HepG2 (cell line): ENCODE data around the gene ZFAND6. TPM values are rescaled to one million over a fixed set of nuclear protein-coding genes. Genes with fewer than 3 reads are reported as not detected.

Experiments used
- ATAC-seq: fragments of 200-7000 bp; cut with Tn5 transposase; 3 replicates; pipeline ENCODE4 v1.9.1; 2020; ENCODE audit warnings: mild to moderate bottlenecking, moderate library complexity
- BruUV-seq: library from RNA; stranded (reverse); fragments of 400-500 nt; replicated peaks from 2 replicates; lab custom pipeline; 2021; lab: Mats Ljungman, UMichigan
- CTCF ChIA-PET: fragments of 300-600 bp; formaldehyde crosslinking; extraction: SDS; loops from one replicate; lab custom pipeline; 2021; ENCODE audit warnings: low total read pairs, inconsistent platforms, low intra/inter-chr PET ratio; lab: Yijun Ruan, JAX
- POLR2A ChIA-PET: fragments of 350-600 bp; sonication (Branson Sonifier 250); formaldehyde crosslinking; loops from one replicate; lab custom pipeline; 2020; ENCODE audit warnings: antibody characterized with exemption, inconsistent platforms; lab: Yijun Ruan, JAX
- DNase-seq: peaks from one replicate; pipeline ENCODE4 v3.0.0-alpha.2; 2015; ENCODE audit warnings: low spot score
- FAIRE-seq: peaks from 3 replicates; lab custom pipeline; 2011; peaks lifted over from hg19 to GRCh38; lab: Jason Lieb, UNC
- H2AFZ ChIP-seq: one replicate; pipeline ENCODE4 v1.6.1; 2011; ENCODE audit warnings: low read length, inconsistent platforms
- H3K27ac ChIP-seq: fragments of 300-600 bp; 3 replicates; pipeline ENCODE4 v1.8.0; 2011; ENCODE audit warnings: mixed run types, mild to moderate bottlenecking, mixed read lengths, low read length, inconsistent platforms; ENCODE audit not compliant: insufficient read depth; ENCODE audit errors: extremely low read length
- H3K27me3 ChIP-seq, 2 experiments: fragments of 200-600 bp in 1 of 2; 2 replicates in 1 of 2; 3 replicates in 1 of 2; pipeline versions ENCODE4 v1.6.0 to v1.8.0; 2011; ENCODE audit warnings: low read length in 2 of 2, mild to moderate bottlenecking in 2 of 2, moderate library complexity in 2 of 2, inconsistent platforms in 1 of 2; ENCODE audit not compliant: insufficient read depth in 2 of 2, control insufficient read depth in 1 of 2
- H3K36me3 ChIP-seq, 2 experiments: fragments of 200-600 bp in 1 of 2; replicated peaks in 1 of 2; 2 replicates in 1 of 2; 3 replicates in 1 of 2; pipeline versions ENCODE4 v1.5.1 to v1.8.0; 2011; ENCODE audit warnings: low read length in 2 of 2, inconsistent platforms in 1 of 2; ENCODE audit not compliant: insufficient read depth in 2 of 2, control insufficient read depth in 1 of 2
- H3K4me1 ChIP-seq: 2 replicates; pipeline ENCODE4 v1.5.1; 2012; ENCODE audit warnings: low read length, inconsistent platforms; ENCODE audit not compliant: insufficient read depth
- H3K4me2 ChIP-seq: 2 replicates; pipeline ENCODE4 v1.6.0; 2011; ENCODE audit warnings: low read depth, low read length, inconsistent platforms
- H3K4me3 ChIP-seq, 3 experiments: fragments of 200-600 bp in 1 of 3; sonication (generic), shearing (Covaris generic) in 1 of 3; replicated peaks in 1 of 3; 2 replicates each; pipeline ENCODE4 v1.5.1; 2011 to 2016; ENCODE audit warnings: low read length in 3 of 3, inconsistent platforms in 2 of 3, low read depth in 2 of 3, mild to moderate bottlenecking in 2 of 3, control low read depth in 1 of 3, mixed read lengths in 1 of 3; ENCODE audit not compliant: insufficient read depth in 1 of 3
- H3K79me2 ChIP-seq: one replicate; pipeline ENCODE4 v1.6.1; 2011; ENCODE audit warnings: low read length, inconsistent platforms; ENCODE audit not compliant: insufficient read depth
- H3K9ac ChIP-seq: 2 replicates; pipeline ENCODE4 v1.6.0; 2011; ENCODE audit warnings: mild to moderate bottlenecking, low read depth, low read length, inconsistent platforms; ENCODE audit not compliant: insufficient read depth
- H3K9me3 ChIP-seq: 2 replicates; pipeline ENCODE4 v1.5.1; 2012; ENCODE audit warnings: mild to moderate bottlenecking, low read length
- H4K20me1 ChIP-seq: 2 replicates; pipeline ENCODE4 v1.6.0; 2011; ENCODE audit warnings: inconsistent platforms, mild to moderate bottlenecking, low read length, moderate library complexity; ENCODE audit not compliant: insufficient read depth
- DPF2 ChIP-seq: sonication (generic); formaldehyde crosslinking; IDR thresholded peaks from 2 replicates; pipeline ENCODE4 v1.4.0; 2020; ENCODE audit warnings: mild to moderate bottlenecking, low read depth, missing genetic modification reagents, borderline replicate concordance
- HMGA1 ChIP-seq: sonication (generic); formaldehyde crosslinking; conservative IDR thresholded peaks from 2 replicates; pipeline ENCODE4 v1.4.0; 2020; ENCODE audit warnings: missing genetic modification reagents
- NPAS2 ChIP-seq: sonication (generic); formaldehyde crosslinking; IDR thresholded peaks from 2 replicates; pipeline ENCODE4 v1.8.0; 2022; ENCODE audit warnings: mild to moderate bottlenecking, missing genetic modification reagents, borderline replicate concordance
- SPEN ChIP-seq: sonication (generic); formaldehyde crosslinking; IDR thresholded peaks from 2 replicates; pipeline ENCODE4 v1.5.1; 2020; ENCODE audit warnings: low read depth, mild to moderate bottlenecking, missing genetic modification reagents
- TRIM24 ChIP-seq: sonication (generic); formaldehyde crosslinking; IDR thresholded peaks from 2 replicates; pipeline ENCODE4 v1.8.0; 2022; ENCODE audit warnings: mild to moderate bottlenecking, missing genetic modification reagents
- ZFP90 ChIP-seq: sonication (generic); formaldehyde crosslinking; IDR thresholded peaks from 2 replicates; pipeline ENCODE4 v1.8.0; 2022; ENCODE audit warnings: missing genetic modification reagents, mild to moderate bottlenecking, inconsistent platforms, borderline replicate concordance
- ZNF160 ChIP-seq: sonication (generic); formaldehyde crosslinking; IDR thresholded peaks from 2 replicates; pipeline ENCODE4 v1.8.0; 2022; ENCODE audit warnings: mild to moderate bottlenecking, inconsistent platforms, missing genetic modification reagents
- ZNF251 ChIP-seq: sonication (generic); formaldehyde crosslinking; IDR thresholded peaks from 2 replicates; pipeline ENCODE4 v1.9.0; 2021; ENCODE audit warnings: mild to moderate bottlenecking, missing genetic modification reagents
- ZNF263 ChIP-seq: sonication (generic); formaldehyde crosslinking; IDR thresholded peaks from 2 replicates; pipeline ENCODE4 v1.4.0; 2020; ENCODE audit warnings: missing genetic modification reagents
- ZNF720 ChIP-seq: sonication (generic); formaldehyde crosslinking; IDR thresholded peaks from 2 replicates; pipeline ENCODE4 v1.4.0; 2020; ENCODE audit warnings: missing genetic modification reagents
- ZSCAN31 ChIP-seq: sonication (generic); formaldehyde crosslinking; IDR thresholded peaks from 2 replicates; pipeline ENCODE4 v1.5.0; 2020; ENCODE audit warnings: low read depth, mild to moderate bottlenecking, missing genetic modification reagents
- WGBS: methylation state at CpG from one replicate; pipeline ENCODE4 v1.1.6; 2017; ENCODE audit warnings: low lambda C conversion rate; 5-methylcytosine and 5-hydroxymethylcytosine counted together
- in situ Hi-C: cut with HindIII; loops from 2 replicates; pipeline ENCODE4 v1.10.0; 2017; ENCODE audit warnings: low pct_unique_long_range_greater_than_20kb; ENCODE audit not compliant: extremely low pct_ligation_motif_present
- intact Hi-C: fragments of 100-400 bp; cut with micrococcal nuclease; formaldehyde crosslinking; loops from one replicate; pipeline ENCODE4 v1.10.0; 2022; ENCODE audit not compliant: unreplicated experiment
- polyA plus RNA-seq, 8 experiments: library from polyadenylated mRNA; depleted of rRNA in 3 of 8; stranded (reverse) in 7 of 8; unstranded in 1 of 8; fragments of >200 nt; fragmentation: Illumina TruSeq in 4 of 8; extraction: Trizol in 4 of 8; gene quantifications; 2 replicates each; pipeline versions ENCODE4 v1.2.1 to v1.2.3, GENCODE V29; 2011 to 2016; ENCODE audit warnings: low read depth in 4 of 8, missing spikeins in 1 of 8, mixed read lengths in 1 of 8; ENCODE audit not compliant: insufficient read depth in 1 of 8
- total RNA-seq, 5 experiments: library from RNA; depleted of rRNA; stranded (reverse); fragments of >200 nt; fragmentation: Illumina TruSeq; extraction: Trizol; gene quantifications; 2 replicates each; pipeline ENCODE4 v1.2.3, GENCODE V29; 2016; ENCODE audit warnings: low read depth in 1 of 5
- TF ChIP-seq, protein P1 (sequence below): sonication (generic); formaldehyde crosslinking; IDR thresholded peaks from 2 replicates; pipeline ENCODE4 v1.9.0; 2022; ENCODE audit warnings: missing genetic modification reagents, mild to moderate bottlenecking, borderline replicate concordance
- TF ChIP-seq, protein P2 (sequence below): sonication (generic); formaldehyde crosslinking; IDR thresholded peaks from 2 replicates; pipeline ENCODE4 v1.8.0; 2022; ENCODE audit warnings: mild to moderate bottlenecking, missing genetic modification reagents, moderate library complexity
- TF ChIP-seq, protein P3 (sequence below): conservative IDR thresholded peaks from 2 replicates; pipeline ENCODE4 v1.6.1; 2018; ENCODE audit warnings: missing genetic modification reagents
- TF ChIP-seq, protein P4 (sequence below): sonication (generic); formaldehyde crosslinking; IDR thresholded peaks from 2 replicates; pipeline ENCODE4 v1.5.0; 2020; ENCODE audit warnings: missing genetic modification reagents

Gene ZFAND6
- total and polyA plus RNA-seq, 2 of the 13 experiments (the other 11 are each of a cell fraction or from before 2014, with no cell fraction given) = 84.2 to 115 TPM

DNA sequence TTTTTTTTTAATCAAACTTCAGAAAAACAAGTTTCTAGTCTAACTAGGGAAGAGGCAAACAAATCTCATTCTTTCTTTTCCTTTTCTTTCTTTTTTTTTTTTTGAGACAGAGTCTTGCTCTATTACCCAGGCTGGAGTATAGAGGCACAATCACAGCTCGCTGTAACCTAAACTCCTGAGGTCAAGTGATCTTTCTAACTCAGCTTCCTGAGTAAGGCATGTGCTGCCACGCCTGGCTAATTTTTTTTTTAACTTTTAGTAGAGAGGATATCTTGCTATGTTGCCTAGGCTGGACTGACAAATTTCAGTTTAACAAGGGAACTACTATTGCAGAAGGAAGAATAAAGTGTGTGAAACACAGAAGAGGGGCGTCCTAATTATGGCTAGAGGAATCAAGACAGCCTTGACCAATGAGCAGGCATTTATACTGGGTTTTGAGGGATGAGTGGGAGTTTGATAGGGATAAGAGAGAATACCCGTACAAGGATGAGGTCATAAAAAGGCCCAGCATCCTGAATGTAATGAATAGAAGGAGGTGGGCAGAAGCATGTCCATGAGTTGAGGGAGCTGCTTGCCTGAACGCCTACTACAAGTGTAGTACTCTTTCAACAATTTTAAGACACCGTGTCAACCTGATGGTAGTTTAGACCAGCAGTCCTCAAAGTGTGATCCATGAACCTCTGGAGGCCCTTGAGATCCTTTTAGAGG lies 6.7 kb upstream of the ZFAND6 start (continued):
- TF ChIP-seq, protein P1, sequence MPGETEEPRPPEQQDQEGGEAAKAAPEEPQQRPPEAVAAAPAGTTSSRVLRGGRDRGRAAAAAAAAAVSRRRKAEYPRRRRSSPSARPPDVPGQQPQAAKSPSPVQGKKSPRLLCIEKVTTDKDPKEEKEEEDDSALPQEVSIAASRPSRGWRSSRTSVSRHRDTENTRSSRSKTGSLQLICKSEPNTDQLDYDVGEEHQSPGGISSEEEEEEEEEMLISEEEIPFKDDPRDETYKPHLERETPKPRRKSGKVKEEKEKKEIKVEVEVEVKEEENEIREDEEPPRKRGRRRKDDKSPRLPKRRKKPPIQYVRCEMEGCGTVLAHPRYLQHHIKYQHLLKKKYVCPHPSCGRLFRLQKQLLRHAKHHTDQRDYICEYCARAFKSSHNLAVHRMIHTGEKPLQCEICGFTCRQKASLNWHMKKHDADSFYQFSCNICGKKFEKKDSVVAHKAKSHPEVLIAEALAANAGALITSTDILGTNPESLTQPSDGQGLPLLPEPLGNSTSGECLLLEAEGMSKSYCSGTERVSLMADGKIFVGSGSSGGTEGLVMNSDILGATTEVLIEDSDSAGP (CRISPR knock-in tag) = no peak
- no peak for TF ChIP-seq ZNF720 (CRISPR knock-in tag)

DNA sequence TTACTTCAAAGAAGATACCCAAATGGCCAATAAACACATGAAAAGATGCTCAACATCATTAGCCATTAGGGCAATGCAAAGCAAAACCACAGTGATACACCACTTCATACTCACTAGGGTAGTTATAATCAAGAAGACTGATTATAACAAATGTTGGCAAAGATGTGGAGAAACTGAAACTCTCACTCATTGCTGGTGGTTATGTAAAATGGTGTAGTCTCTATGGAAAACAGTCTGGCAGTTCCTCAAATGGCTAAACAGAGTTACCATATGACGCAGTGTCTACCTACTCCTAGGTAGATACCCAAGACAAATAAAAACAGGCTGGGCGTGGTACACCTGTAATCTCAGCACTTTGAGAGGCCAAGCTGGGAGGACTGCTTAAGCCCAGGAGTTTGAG lies 3.5 kb upstream of the ZFAND6 start:
- H3K4me1 ChIP-seq = peaks cover 26% of the 10 kb centered on the region
- FAIRE-seq = no peak
- H3K4me2 ChIP-seq = no peak overlapping the region
- intact Hi-C loops = loop anchor here (10.0 kb wide), 1 partner anchor 61 kb away; no protein-coding TSS in a partner anchor
- H3K27ac ChIP-seq = no peak overlapping the region
- CTCF ChIA-PET = no interaction called here
- no peak overlapping the region for H2AFZ ChIP-seq
- no peaks in the 10 kb centered on the region for H3K27me3 ChIP-seq
- no peaks in the 10 kb centered on the region for H3K36me3 ChIP-seq
- POLR2A ChIA-PET = no interaction called here
- H3K9ac ChIP-seq = no peak overlapping the region
- DNase-seq = no peak
- H3K4me3 ChIP-seq = no peak overlapping the region
- 0 out of 2 replicates have a peak, but pooled peaks cover under 1% of the 10 kb centered on the region for H4K20me1 ChIP-seq
- WGBS = 69% methylated on average over 2 of the region's 2 CpGs
- TF ChIP-seq, protein P2, sequence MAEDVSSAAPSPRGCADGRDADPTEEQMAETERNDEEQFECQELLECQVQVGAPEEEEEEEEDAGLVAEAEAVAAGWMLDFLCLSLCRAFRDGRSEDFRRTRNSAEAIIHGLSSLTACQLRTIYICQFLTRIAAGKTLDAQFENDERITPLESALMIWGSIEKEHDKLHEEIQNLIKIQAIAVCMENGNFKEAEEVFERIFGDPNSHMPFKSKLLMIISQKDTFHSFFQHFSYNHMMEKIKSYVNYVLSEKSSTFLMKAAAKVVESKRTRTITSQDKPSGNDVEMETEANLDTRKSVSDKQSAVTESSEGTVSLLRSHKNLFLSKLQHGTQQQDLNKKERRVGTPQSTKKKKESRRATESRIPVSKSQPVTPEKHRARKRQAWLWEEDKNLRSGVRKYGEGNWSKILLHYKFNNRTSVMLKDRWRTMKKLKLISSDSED = no peak
- TF ChIP-seq ZSCAN31 (CRISPR knock-in tag) (no peak), TRIM24 (CRISPR knock-in tag) (no peak), HMGA1 (no peak), SPEN (no peak), NPAS2 (CRISPR knock-in tag) (no peak), DPF2 (CRISPR knock-in tag) (no peak), ZNF263 (CRISPR knock-in tag) (no peak), ZNF251 (CRISPR knock-in tag) (no peak), ZFP90 (CRISPR knock-in tag) (no peak), ZNF160 (CRISPR knock-in tag) (no peak)
- TF ChIP-seq, protein P3, sequence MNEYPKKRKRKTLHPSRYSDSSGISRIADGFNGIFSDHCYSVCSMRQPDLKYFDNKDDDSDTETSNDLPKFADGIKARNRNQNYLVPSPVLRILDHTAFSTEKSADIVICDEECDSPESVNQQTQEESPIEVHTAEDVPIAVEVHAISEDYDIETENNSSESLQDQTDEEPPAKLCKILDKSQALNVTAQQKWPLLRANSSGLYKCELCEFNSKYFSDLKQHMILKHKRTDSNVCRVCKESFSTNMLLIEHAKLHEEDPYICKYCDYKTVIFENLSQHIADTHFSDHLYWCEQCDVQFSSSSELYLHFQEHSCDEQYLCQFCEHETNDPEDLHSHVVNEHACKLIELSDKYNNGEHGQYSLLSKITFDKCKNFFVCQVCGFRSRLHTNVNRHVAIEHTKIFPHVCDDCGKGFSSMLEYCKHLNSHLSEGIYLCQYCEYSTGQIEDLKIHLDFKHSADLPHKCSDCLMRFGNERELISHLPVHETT (CRISPR knock-in tag) = no peak
- TF ChIP-seq, protein P4, sequence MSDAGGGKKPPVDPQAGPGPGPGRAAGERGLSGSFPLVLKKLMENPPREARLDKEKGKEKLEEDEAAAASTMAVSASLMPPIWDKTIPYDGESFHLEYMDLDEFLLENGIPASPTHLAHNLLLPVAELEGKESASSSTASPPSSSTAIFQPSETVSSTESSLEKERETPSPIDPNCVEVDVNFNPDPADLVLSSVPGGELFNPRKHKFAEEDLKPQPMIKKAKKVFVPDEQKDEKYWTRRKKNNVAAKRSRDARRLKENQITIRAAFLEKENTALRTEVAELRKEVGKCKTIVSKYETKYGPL = no peak
- peaks cover 9% of the 10 kb centered on the region for H3K79me2 ChIP-seq
- no TSS peak for BruUV-seq
- no peak for ATAC-seq
- no peaks in the 10 kb centered on the region for H3K9me3 ChIP-seq
- in situ Hi-C loops = no loop called here
